Measurements from ENCODE around the gene CPD.
"Not testable (repeated sequence)": the region's sequence is repeated elsewhere in the genome, so short reads cannot be mapped to it uniquely, and the experiment has no call there.

The CPD gene

DNA sequence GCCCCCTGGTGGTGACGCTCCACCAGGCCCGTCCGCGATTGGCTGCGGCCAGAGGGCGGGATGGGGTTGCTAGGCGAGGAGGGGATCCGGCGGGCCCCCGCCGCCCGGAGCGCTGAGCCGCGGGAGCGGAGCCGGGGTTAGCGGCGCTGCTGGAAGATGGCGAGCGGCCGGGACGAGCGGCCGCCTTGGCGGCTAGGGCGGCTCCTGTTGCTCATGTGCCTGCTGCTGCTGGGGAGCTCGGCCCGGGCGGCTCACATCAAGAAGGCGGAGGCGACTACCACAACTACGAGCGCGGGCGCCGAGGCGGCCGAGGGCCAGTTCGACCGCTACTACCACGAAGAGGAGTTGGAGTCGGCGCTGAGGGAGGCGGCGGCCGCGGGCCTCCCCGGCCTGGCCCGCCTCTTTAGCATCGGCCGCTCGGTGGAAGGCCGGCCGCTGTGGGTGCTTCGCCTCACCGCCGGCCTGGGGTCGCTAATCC is at the start of gene CPD:
Gene CPD (plus strand): TSS at position 103 of the 478 bp plus-strand sequence. CDS start 54 bp downstream, at position 157.
- peaks cover 10% of the 10 kb centered on the region for H3K36me3 Mint-ChIP-seq (ENCODE audit: low read depth)
- peaks cover 48% of the 10 kb centered on the region for H3K4me1 Mint-ChIP-seq (ENCODE audit: low read depth)
- no peaks in the 10 kb centered on the region for H3K9me3 Mint-ChIP-seq
- H3K27ac Mint-ChIP-seq: peak within 1 kb of the TSS; percentile 55
- intact Hi-C loops (cut with micrococcal nuclease): loop anchor here (2.0 to 5.0 kb wide), 2 partner anchors 37 to 262 kb away; partner anchors contain the start of gene NSRP1
- peaks cover 8% of the 10 kb centered on the region for H3K27me3 Mint-ChIP-seq
- H3K4me3 Mint-ChIP-seq: peak within 1 kb of the TSS; percentile 79

DNA sequence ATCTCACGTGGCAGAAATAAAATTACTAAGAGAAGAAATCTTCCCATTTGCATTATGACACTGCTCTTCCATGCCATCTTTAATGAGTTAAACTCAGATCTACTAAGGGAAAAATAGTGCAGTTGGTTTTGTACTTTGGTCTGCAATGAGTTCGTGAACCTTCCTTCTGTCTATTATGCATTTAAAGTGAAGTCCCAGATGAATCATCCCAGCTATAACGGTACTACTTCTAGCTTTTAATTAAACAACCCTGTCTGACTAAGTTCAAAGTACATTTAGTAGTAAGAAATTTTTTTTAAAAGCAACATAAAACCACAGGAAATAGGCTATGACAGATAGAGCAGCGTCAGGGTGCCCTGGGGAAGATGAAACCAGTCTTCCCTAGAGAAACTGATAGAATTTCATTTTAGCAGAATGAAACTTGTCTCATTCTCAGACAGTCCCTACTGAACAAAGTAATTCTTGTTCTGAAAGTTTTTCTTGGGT is 46.6 kb upstream of the CPD start:
- intact Hi-C loops (cut with micrococcal nuclease): no loop called here
- Mint-ChIP-seq H3K4me3 (no peak overlapping the region), H3K27me3 (peaks cover 3% of the 10 kb centered on the region), H3K4me1 (ENCODE audit: low read depth) (peaks cover 6% of the 10 kb centered on the region), H3K9me3 (no peaks in the 10 kb centered on the region), H3K27ac (no peak overlapping the region), H3K36me3 (ENCODE audit: low read depth) (no peaks in the 10 kb centered on the region)

DNA sequence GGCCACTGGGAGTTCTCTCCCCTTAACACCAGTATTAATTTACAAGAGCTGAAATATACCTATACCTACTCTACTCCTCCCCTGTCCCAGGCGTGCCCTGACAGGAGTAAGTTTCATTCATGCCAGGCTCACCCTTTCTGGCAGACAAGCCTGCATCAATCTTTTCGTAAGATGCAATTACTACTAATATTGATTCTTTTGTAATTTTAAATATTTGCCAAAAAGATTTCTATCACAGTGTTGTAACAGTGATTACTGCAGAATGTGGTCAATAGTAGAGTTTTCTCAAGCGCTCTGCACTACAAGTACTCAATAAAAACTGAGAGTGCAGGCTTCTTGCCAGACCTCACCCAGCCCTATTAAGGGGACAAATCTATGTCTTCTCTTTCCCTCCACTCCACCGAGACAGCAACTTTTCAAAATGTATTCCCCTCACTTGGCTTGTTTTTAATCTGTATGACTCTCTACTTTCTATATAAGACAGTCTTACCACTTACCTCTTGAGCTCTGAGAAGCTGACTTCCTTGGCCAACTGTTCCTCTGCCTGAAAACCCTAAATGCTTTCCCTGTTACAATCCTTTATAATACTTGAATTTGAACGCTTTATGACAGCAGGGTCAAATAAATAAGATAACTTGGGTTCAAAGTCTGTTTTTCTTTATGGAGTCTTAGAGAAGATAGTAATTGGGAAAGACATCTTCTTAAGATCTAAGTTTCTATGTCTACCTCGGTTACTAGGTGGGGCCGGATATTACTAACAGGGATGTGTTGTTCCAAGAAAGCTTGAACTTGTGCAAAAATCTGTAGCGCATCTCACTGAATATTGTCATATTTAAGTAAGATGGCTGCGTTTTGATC is 45.0 kb upstream of the CPD start, which contains the start of gene TMIGD1:
Gene TMIGD1 (minus strand): TSS at position 555 of the 858 bp plus-strand sequence. CDS start 1,924 bp downstream, outside the sequence.
- intact Hi-C loops (cut with micrococcal nuclease): no loop called here
- Mint-ChIP-seq H3K9me3 (peaks cover 7% of the 10 kb centered on the region), H3K36me3 (ENCODE audit: low read depth) (no peaks in the 10 kb centered on the region), H3K27ac (no peak within 1 kb of the TSS), H3K4me1 (ENCODE audit: low read depth) (peaks cover 18% of the 10 kb centered on the region), H3K27me3 (peaks cover 3% of the 10 kb centered on the region), H3K4me3 (no peak within 1 kb of the TSS)

DNA sequence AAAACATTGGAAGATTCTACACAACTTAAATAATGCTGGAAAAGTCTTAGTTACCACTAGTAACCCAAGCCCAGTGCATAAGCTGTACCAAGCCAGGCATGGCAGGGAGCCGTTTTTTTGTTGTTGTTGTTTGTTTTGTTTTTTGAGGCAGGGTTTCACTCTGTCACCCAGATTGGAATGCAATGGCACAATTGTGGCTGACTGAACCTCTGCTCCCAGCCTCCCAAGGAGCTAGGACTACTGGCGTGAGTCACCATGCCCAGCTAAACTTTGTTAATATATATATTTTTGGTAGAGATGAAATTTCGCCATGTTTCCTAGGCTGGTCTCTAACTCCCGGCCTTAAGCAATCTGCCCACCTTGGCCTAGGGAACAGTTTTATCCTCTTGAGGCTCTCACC is 44.3 kb upstream of the CPD start:
- H3K36me3 Mint-ChIP-seq (ENCODE audit: low read depth): no peaks in the 10 kb centered on the region
- peaks cover 1% of the 10 kb centered on the region for H3K27me3 Mint-ChIP-seq
- no peak overlapping the region for H3K27ac Mint-ChIP-seq
- peaks cover 8% of the 10 kb centered on the region for H3K9me3 Mint-ChIP-seq
- peaks cover 18% of the 10 kb centered on the region for H3K4me1 Mint-ChIP-seq (ENCODE audit: low read depth)
- intact Hi-C loops (cut with micrococcal nuclease): no loop called here
- no peak overlapping the region for H3K4me3 Mint-ChIP-seq

DNA sequence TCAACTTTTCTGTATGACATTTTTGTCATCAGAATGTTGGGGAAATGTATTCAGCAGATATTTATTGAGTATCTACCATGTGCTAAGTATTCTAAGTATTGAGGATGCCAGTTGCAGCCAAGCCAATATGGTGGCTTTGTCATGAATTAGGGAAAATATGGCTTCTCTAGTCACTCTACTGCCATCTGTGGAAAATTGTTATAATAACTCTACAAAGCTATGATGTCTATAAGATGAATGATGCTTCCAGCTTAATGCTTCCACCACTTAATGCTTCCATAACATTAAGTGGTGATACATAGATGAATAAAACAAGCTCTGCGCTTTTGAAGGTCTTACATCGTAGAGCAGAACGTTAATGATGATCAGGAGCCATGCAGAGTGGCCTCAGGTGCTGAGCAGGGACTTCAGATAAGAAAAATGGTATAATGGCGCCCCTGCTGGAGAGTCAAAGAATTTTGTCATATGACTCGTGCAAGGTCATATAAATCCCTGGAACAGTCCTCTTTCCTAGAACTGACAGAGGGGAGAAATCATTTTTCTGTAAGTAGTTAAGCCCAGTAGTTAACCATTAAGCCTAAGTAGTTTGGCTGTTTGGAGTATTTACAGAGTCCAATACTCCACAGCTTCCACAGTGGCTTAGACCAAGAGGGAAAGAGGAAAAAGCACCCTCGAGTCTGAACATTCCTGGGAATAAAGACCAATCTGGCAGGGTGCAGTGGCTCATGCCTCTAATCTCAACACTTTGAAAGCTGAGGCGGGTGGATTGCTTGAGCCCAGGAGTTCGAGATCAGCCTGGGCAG is 42.2 kb upstream of the CPD start:
- Mint-ChIP-seq H3K4me1 (ENCODE audit: low read depth) (peaks cover 25% of the 10 kb centered on the region), H3K27ac (peak overlapping the region; percentile 36), H3K27me3 (no peaks in the 10 kb centered on the region), H3K9me3 (peaks cover 8% of the 10 kb centered on the region), H3K36me3 (ENCODE audit: low read depth) (no peaks in the 10 kb centered on the region), H3K4me3 (no peak overlapping the region)
- intact Hi-C loops (cut with micrococcal nuclease): loop anchor here (1.0 to 5.0 kb wide), 2 partner anchors 209 to 232 kb away; no protein-coding TSS in a partner anchor

DNA sequence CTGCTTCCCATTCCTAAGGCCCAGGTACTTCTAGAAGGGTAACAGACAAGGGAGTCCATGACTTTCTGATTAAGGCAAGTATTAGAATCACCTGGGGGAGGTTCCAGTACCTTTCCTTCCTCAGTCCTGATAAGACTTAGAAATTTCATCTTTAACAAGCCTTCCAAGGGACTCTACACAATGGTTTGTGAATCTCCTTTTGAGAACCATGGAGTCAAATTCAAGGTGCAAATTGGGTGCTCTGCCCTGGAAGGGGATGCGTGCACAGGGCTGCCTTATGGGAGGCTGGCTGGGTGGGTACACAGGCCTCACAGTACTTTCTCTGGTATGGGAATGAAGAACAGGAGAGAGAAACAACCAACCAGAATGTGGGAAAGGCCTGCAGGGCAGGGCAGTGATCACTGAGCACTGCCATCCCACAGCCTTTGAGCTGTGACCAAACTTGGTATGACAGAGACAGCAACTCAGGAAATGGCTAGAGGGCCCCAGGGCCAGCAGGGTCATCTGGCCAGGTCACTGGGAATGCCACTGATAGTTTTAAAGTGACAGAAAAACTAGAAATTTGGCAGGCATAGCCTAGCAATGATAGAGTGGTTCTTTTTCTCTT is 41.2 kb upstream of the CPD start:
- H3K27me3 Mint-ChIP-seq: no peaks in the 10 kb centered on the region
- H3K36me3 Mint-ChIP-seq (ENCODE audit: low read depth): no peaks in the 10 kb centered on the region
- peak overlapping the region; percentile 36 for H3K27ac Mint-ChIP-seq
- intact Hi-C loops (cut with micrococcal nuclease): loop anchor here (5.0 kb wide), 1 partner anchor 210 kb away; no protein-coding TSS in a partner anchor
- peaks cover 19% of the 10 kb centered on the region for H3K4me1 Mint-ChIP-seq (ENCODE audit: low read depth)
- peaks cover 8% of the 10 kb centered on the region for H3K9me3 Mint-ChIP-seq
- H3K4me3 Mint-ChIP-seq: no peak overlapping the region

DNA sequence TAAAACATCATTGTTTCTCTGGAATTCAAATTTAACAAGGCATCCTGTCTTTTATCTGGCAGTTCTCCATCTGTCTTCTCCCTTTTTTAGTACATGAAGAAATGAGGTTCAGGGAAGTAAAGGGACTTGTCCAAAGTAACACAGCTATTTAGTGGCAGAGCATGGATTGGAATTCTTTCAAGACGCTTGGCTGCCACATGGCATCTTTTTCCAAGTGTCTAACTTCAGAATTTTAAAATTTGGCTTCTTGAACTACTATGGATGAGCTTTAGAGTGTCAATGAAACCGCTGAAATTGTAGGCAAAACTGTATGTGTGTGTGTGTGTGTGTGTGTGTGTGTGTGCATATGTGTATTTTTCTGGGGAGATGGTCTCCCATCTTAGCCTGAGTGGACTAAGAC is 39.6 kb upstream of the CPD start:
- Mint-ChIP-seq H3K27ac (no peak overlapping the region), H3K4me3 (no peak overlapping the region), H3K27me3 (no peaks in the 10 kb centered on the region), H3K36me3 (ENCODE audit: low read depth) (no peaks in the 10 kb centered on the region), H3K9me3 (peaks cover 8% of the 10 kb centered on the region), H3K4me1 (ENCODE audit: low read depth) (peaks cover 25% of the 10 kb centered on the region)
- intact Hi-C loops (cut with micrococcal nuclease): loop anchor here (5.0 kb wide), 1 partner anchor 212 kb away; no protein-coding TSS in a partner anchor

DNA sequence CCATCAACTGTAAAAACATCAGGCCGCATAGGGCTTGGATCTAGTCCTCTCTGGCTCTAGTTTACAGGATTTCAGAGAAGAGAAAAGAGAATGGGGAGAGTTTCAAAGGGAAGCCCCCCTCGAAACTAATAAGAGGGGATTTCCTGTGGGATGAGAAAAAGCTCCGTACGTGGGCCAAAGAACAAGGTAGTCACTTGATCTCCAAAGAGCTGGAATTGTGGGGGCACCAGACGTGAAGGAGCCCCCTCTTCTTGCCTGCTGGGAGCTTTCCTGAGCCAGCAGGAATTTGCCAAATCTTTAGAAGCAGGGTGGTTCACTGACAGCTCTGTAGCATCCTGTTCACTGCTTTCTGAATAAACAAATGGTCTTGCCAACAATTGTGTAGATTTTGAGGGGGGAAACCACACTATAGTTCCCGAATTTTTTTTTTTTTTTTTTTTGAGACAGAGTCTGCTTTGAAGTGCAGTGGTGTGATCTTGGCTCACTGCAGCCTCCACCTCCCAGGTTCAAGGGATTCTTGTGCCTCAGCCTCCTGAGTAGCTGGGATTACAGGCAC is 37.8 kb upstream of the CPD start:
- peaks cover 42% of the 10 kb centered on the region for H3K4me1 Mint-ChIP-seq (ENCODE audit: low read depth)
- no peaks in the 10 kb centered on the region for H3K27me3 Mint-ChIP-seq
- H3K36me3 Mint-ChIP-seq (ENCODE audit: low read depth): no peaks in the 10 kb centered on the region
- no peak overlapping the region for H3K4me3 Mint-ChIP-seq
- H3K27ac Mint-ChIP-seq: no peak overlapping the region
- H3K9me3 Mint-ChIP-seq: peaks cover 8% of the 10 kb centered on the region
- intact Hi-C loops (cut with micrococcal nuclease): loop anchor here (5.0 kb wide), 1 partner anchor 36 kb away; the partner anchor contains the start of gene CPD

DNA sequence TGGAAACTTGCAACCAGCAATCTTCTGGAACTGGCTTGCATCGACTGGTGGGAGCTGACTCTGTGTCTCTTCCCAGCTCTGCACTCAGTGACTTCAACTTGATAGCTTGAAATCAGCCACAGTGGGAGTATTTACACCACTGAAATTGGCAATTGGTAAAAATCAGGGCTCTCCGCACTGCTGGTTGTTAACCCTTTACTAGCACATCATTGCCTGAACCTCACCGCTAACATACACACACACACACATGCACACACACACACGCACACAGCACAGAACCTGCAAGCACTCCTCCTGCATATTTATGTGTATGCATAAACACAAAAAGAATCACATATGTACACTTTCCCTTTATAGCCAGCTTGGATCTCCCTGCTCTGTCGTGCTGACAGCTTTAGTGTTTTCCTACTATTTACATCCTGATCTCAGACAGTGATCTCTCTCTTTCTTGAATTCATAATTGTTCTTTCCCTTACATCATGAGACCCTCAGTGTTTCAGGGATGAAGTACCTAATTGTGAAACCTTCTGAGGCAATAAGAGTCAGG is 37.0 kb upstream of the CPD start:
- H3K36me3 Mint-ChIP-seq (ENCODE audit: low read depth): no peaks in the 10 kb centered on the region
- H3K27ac Mint-ChIP-seq: no peak overlapping the region
- intact Hi-C loops (cut with micrococcal nuclease): loop anchor here (5.0 kb wide), 1 partner anchor 36 kb away; the partner anchor contains the start of gene CPD
- H3K27me3 Mint-ChIP-seq: no peaks in the 10 kb centered on the region
- H3K4me3 Mint-ChIP-seq: no peak overlapping the region
- peaks cover 8% of the 10 kb centered on the region for H3K9me3 Mint-ChIP-seq
- peaks cover 43% of the 10 kb centered on the region for H3K4me1 Mint-ChIP-seq (ENCODE audit: low read depth)

DNA sequence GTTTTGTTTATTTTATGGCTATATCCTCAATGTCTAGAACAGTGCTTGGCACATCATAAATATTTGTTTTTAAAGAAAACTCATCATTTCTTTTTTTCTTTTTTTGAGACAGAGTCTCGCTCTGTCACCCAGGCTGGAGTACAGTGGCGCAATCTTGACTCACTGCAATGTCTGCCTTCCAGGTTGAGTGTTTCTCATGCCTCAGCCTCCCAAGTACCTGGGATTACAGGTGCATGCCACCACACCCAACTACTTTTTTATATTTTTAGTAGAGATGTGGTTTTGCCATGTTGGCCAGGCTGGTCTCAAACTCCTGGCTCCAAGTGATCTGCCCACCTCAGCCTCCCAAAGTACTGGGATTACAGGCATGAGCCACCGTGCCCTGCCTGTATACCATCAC is 35.5 kb upstream of the CPD start:
- H3K4me3 Mint-ChIP-seq; H3K27me3 Mint-ChIP-seq; H3K36me3 Mint-ChIP-seq (ENCODE audit: low read depth); H3K27ac Mint-ChIP-seq; H3K9me3 Mint-ChIP-seq: not testable (repeated sequence)
- peaks cover 35% of the 10 kb centered on the region for H3K4me1 Mint-ChIP-seq (ENCODE audit: low read depth)
- intact Hi-C loops (cut with micrococcal nuclease): loop anchor here (5.0 kb wide), 1 partner anchor 34 kb away; the partner anchor contains the start of gene CPD

DNA sequence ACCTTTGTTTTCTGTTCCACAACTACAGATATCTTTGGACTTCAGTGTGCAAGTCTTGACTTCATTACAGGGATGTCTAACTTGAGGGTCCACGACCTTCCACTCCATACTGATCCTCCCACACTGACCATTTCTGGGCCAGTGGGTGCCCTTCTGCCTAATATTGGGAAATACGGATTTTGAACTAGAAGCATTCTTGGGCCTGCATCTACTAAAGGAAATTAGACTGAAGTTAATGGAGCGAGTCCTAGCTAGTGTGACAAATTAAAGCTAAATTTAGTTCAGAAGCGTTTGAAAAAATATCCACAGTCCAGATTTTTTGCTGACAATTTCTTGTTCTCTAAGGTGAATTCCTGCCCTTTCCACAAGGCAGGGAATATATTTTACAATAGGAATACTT is 34.9 kb upstream of the CPD start:
- no peak overlapping the region for H3K4me3 Mint-ChIP-seq
- no peaks in the 10 kb centered on the region for H3K9me3 Mint-ChIP-seq
- no peaks in the 10 kb centered on the region for H3K27me3 Mint-ChIP-seq
- intact Hi-C loops (cut with micrococcal nuclease): loop anchor here (5.0 kb wide), 1 partner anchor 34 kb away; the partner anchor contains the start of gene CPD
- no peaks in the 10 kb centered on the region for H3K36me3 Mint-ChIP-seq (ENCODE audit: low read depth)
- H3K4me1 Mint-ChIP-seq (ENCODE audit: low read depth): peaks cover 31% of the 10 kb centered on the region
- peak overlapping the region; percentile 70 for H3K27ac Mint-ChIP-seq

DNA sequence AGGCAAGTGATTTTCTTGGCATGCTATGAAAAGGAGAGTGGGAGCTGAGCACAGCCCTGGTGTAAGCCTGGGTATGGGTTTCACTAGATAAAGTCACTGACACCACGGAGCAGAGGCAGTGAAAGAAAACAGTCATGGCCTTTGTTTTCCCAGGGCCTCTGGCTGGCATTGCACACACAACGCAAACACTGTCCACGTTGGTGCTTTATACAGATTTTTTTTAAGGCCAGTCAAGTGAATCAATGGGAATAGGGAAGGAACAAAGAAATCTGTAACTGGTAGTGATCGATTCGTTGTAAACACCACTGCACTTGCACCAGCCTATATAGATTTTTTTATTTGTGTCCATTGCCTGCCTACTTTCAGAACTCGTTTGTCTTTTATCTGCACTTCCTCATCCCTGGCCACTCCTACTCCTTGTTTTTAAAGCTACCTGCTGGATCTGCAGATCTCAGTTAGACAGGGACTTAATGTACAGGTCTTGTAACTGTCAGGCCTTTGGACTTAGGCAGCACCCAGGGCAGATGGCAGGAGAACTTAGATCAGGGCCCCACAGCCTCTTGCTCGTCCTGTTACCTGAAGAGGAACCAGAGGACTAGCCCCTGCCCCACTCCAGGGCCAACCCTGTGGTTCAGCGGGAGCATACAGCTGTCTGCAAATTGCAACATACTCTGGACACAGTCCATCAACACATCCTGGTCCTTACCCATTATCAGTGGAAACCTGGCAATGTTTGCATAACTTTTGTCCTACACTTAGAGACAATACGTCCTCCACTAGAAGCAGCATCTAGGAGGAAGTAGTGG is 34.2 kb upstream of the CPD start:
- Mint-ChIP-seq H3K36me3 (ENCODE audit: low read depth) (no peaks in the 10 kb centered on the region), H3K4me1 (ENCODE audit: low read depth) (peaks cover 31% of the 10 kb centered on the region), H3K27me3 (no peaks in the 10 kb centered on the region), H3K9me3 (no peaks in the 10 kb centered on the region), H3K4me3 (peak overlapping the region; percentile 23), H3K27ac (peak overlapping the region; percentile 70)
- intact Hi-C loops (cut with micrococcal nuclease): loop anchor here (5.0 kb wide), 1 partner anchor 33 kb away; the partner anchor contains the start of gene CPD

Measured in dendritic cell treated with granulocyte-macrophage colony-stimulating factor and Interleukin-4, amounts not matched to agents 40 ng/mL and 50 ng/mL, for 4 days (primary cell).